IPS DF 6.9 (cell line): ENCODE results near the gene SLC22A2.
"Not testable (repeated sequence)": the region's sequence is repeated elsewhere in the genome, so short reads cannot be mapped to it uniquely, and the experiment has no call there.

Experiments
- DNase-seq: peaks from one replicate; pipeline ENCODE4 v3.0.0-alpha.2; 2013; ENCODE audit warnings: low read depth, low spot score
- H3K27ac ChIP-seq: one replicate; pipeline ENCODE4 v1.5.1; 2013; ENCODE audit warnings: low read length, control low read depth
- H3K27me3 ChIP-seq: 2 replicates; pipeline ENCODE4 v1.6.1; 2013; ENCODE audit warnings: mild to moderate bottlenecking, low read length; ENCODE audit not compliant: control insufficient read depth, insufficient read depth
- H3K36me3 ChIP-seq: 2 replicates; pipeline ENCODE4 v1.6.1; 2013; ENCODE audit warnings: low read length; ENCODE audit not compliant: control insufficient read depth, insufficient read depth
- H3K4me1 ChIP-seq: 2 replicates; pipeline ENCODE4 v1.6.1; 2013; ENCODE audit warnings: low read length; ENCODE audit not compliant: control insufficient read depth, insufficient read depth
- H3K4me3 ChIP-seq: 2 replicates; pipeline ENCODE4 v1.5.1; 2013; ENCODE audit warnings: mild to moderate bottlenecking, low read length
- H3K9me3 ChIP-seq: 2 replicates; pipeline ENCODE4 v1.6.1; 2013; ENCODE audit warnings: low read length, inconsistent platforms; ENCODE audit not compliant: control insufficient read depth, insufficient read depth
- WGBS: extraction: QIAGEN DNeasy Blood & Tissue Kit; methylation state at CpG from one replicate; pipeline ENCODE4 v1.1.7; 2013; ENCODE audit warnings: mixed read lengths, missing lambda C conversion rate; ENCODE audit not compliant: insufficient read length, insufficient coverage; 5-methylcytosine and 5-hydroxymethylcytosine counted together

Gene SLC22A2

GRCh38 chr6:160252073-160252813 lies 6.4 kb downstream of the SLC22A2 start:
- no CpG with 5 or more reads among the region's 1 CpG for WGBS
- no peak for DNase-seq
- Histone ChIP-seq H3K4me3 (no peak overlapping the region), H3K27ac (no peak overlapping the region), H3K36me3 (no peaks in the 10 kb centered on the region), H3K4me1 (peaks cover 5% of the 10 kb centered on the region), H3K9me3 (no peaks in the 10 kb centered on the region), H3K27me3 (no peaks in the 10 kb centered on the region)

GRCh38 chr6:160249671-160250070 lies 8.9 kb downstream of the SLC22A2 start:
- no CpG with 5 or more reads among the region's 3 CpGs for WGBS
- peaks cover 5% of the 10 kb centered on the region for H3K4me1 ChIP-seq
- H3K36me3 ChIP-seq = no peaks in the 10 kb centered on the region
- no peak overlapping the region for H3K27ac ChIP-seq
- H3K27me3 ChIP-seq = no peaks in the 10 kb centered on the region
- H3K9me3 ChIP-seq = no peaks in the 10 kb centered on the region
- no peak overlapping the region for H3K4me3 ChIP-seq
- no peak for DNase-seq

GRCh38 chr6:160248538-160248937 lies 10.1 kb downstream of the SLC22A2 start:
- DNase-seq = no peak
- H3K4me1 ChIP-seq = peaks cover 5% of the 10 kb centered on the region
- no peak overlapping the region for H3K4me3 ChIP-seq
- WGBS = no CpG with 5 or more reads among the region's 1 CpG
- no peak overlapping the region for H3K27ac ChIP-seq
- no peaks in the 10 kb centered on the region for H3K9me3 ChIP-seq
- no peaks in the 10 kb centered on the region for H3K27me3 ChIP-seq
- no peaks in the 10 kb centered on the region for H3K36me3 ChIP-seq

GRCh38 chr6:160247457-160247883 lies 11.2 kb downstream of the SLC22A2 start:
- Histone ChIP-seq H3K36me3 (no peaks in the 10 kb centered on the region), H3K4me1 (peaks cover 5% of the 10 kb centered on the region), H3K27ac (no peak overlapping the region), H3K9me3 (no peaks in the 10 kb centered on the region), H3K4me3 (no peak overlapping the region), H3K27me3 (no peaks in the 10 kb centered on the region)
- WGBS = no CpG with 5 or more reads among the region's 3 CpGs
- DNase-seq = no peak

GRCh38 chr6:160240691-160241084 lies 17.9 kb downstream of the SLC22A2 start:
- Histone ChIP-seq H3K9me3 (no peaks in the 10 kb centered on the region; the same call in 1 of the 2 replicates), H3K27ac (no peak overlapping the region), H3K4me1 (no peaks in the 10 kb centered on the region), H3K36me3 (no peaks in the 10 kb centered on the region), H3K4me3 (no peak overlapping the region), H3K27me3 (no peaks in the 10 kb centered on the region)
- DNase-seq = no peak
- no CpG with 5 or more reads among the region's 1 CpG for WGBS

GRCh38 chr6:160239929-160240690 lies 18.5 kb downstream of the SLC22A2 start:
- H3K27ac ChIP-seq = peak overlapping the region; percentile 68
- H3K36me3 ChIP-seq = no peaks in the 10 kb centered on the region
- no peaks in the 10 kb centered on the region; the same call in 1 of the 2 replicates for H3K9me3 ChIP-seq
- H3K4me1 ChIP-seq = no peaks in the 10 kb centered on the region
- H3K4me3 ChIP-seq = no peak overlapping the region
- no peak for DNase-seq
- no peaks in the 10 kb centered on the region for H3K27me3 ChIP-seq
- no CpG with 5 or more reads among the region's 4 CpGs for WGBS

GRCh38 chr6:160238761-160239751 lies 19.6 kb downstream of the SLC22A2 start:
- Histone ChIP-seq H3K36me3 (no peaks in the 10 kb centered on the region), H3K27ac (peak overlapping the region; percentile 68), H3K9me3 (no peaks in the 10 kb centered on the region; the same call in 1 of the 2 replicates), H3K4me3 (no peak overlapping the region), H3K4me1 (no peaks in the 10 kb centered on the region), H3K27me3 (no peaks in the 10 kb centered on the region)
- WGBS = no CpG with 5 or more reads among the region's 5 CpGs
- DNase-seq = no peak

- WGBS = no CpG with 5 or more reads among the region's 2 CpGs
- Histone ChIP-seq H3K4me1 (no peaks in the 10 kb centered on the region), H3K27ac (no peak overlapping the region), H3K4me3 (no peak overlapping the region), H3K27me3 (no peaks in the 10 kb centered on the region), H3K36me3 (no peaks in the 10 kb centered on the region), H3K9me3 (no peaks in the 10 kb centered on the region; the same call in 1 of the 2 replicates)
- DNase-seq = no peak
Measured at GRCh38 chr6:160238278-160238711, 20.3 kb downstream of the SLC22A2 start.

GRCh38 chr6:160237597-160238275 lies 20.9 kb downstream of the SLC22A2 start:
- not testable (repeated sequence) for H3K9me3 ChIP-seq, H3K36me3 ChIP-seq, H3K27ac ChIP-seq, DNase-seq, H3K27me3 ChIP-seq, H3K4me3 ChIP-seq, H3K4me1 ChIP-seq
- no CpG with 5 or more reads among the region's 2 CpGs for WGBS
